Smooth muscle cell (in vitro differentiated cells): Measurements from ENCODE around the gene GABRB1. TPM values are rescaled to one million over a fixed set of nuclear protein-coding genes. Genes with fewer than 3 reads are reported as not detected.

Experiments used
- DNase-seq: peaks from one replicate; lab custom pipeline; 2025; ENCODE audit not compliant: unreplicated experiment; lab: John Stamatoyannopoulos, UW
- H2AFZ ChIP-seq: fragments of 200-600 bp; sonication (generic); 2 replicates; pipeline ENCODE4 v1.6.0; 2016; ENCODE audit warnings: antibody characterized with exemption, low read depth, mild to moderate bottlenecking
- H3F3A ChIP-seq: fragments of 200-600 bp; sonication (generic); 2 replicates; pipeline ENCODE4 v1.6.0; 2017; ENCODE audit warnings: antibody characterized with exemption, low read depth
- H3K27ac ChIP-seq: fragments of 200-600 bp; sonication (generic); 2 replicates; pipeline ENCODE4 v1.5.1; 2016; ENCODE audit warnings: low read depth, mild to moderate bottlenecking
- H3K27me3 ChIP-seq: fragments of 200-600 bp; sonication (generic); 2 replicates; pipeline ENCODE4 v1.6.1; 2016; ENCODE audit warnings: low read depth, mild to moderate bottlenecking
- H3K36me3 ChIP-seq: fragments of 200-600 bp; sonication (generic); 2 replicates; pipeline ENCODE4 v1.5.1; 2016; ENCODE audit warnings: low read depth
- H3K4me1 ChIP-seq: fragments of 200-600 bp; sonication (generic); 2 replicates; pipeline ENCODE4 v1.5.1; 2016; ENCODE audit warnings: low read depth
- H3K4me2 ChIP-seq: fragments of 200-600 bp; sonication (generic); 2 replicates; pipeline ENCODE4 v1.6.0; 2016; ENCODE audit warnings: mild to moderate bottlenecking
- H3K4me3 ChIP-seq: fragments of 200-600 bp; sonication (generic); 2 replicates; pipeline ENCODE4 v1.5.1; 2016; ENCODE audit warnings: mild to moderate bottlenecking
- H3K79me2 ChIP-seq: fragments of 200-600 bp; sonication (generic); 2 replicates; pipeline ENCODE4 v1.6.0; 2016; ENCODE audit warnings: low read depth, mild to moderate bottlenecking
- H3K9ac ChIP-seq: fragments of 200-600 bp; sonication (generic); 2 replicates; pipeline ENCODE4 v1.6.0; 2016; ENCODE audit warnings: low read depth
- H3K9me3 ChIP-seq: fragments of 200-600 bp; sonication (generic); replicated peaks from 2 replicates; pipeline ENCODE4 v1.5.1; 2016; ENCODE audit warnings: low read depth
- H4K20me1 ChIP-seq: fragments of 200-600 bp; sonication (generic); 2 replicates; pipeline ENCODE4 v1.6.0; 2016; ENCODE audit warnings: low read depth
- WGBS: methylation state at CpG from one replicate; pipeline ENCODE4 v1.1.7; 2016; ENCODE audit warnings: low lambda C conversion rate; 5-methylcytosine and 5-hydroxymethylcytosine counted together
- polyA plus RNA-seq: library from polyadenylated mRNA; unstranded; fragments of >200 nt; fragmentation: Nextera tagmentation; extraction: Ambion mirVana; gene quantifications from 2 replicates; pipeline ENCODE4 v1.2.1, GENCODE V29; 2016
- total RNA-seq: library from RNA; depleted of rRNA; stranded (reverse); fragments of >200 nt; gene quantifications from 2 replicates; pipeline ENCODE4 v1.2.3, GENCODE V29; 2014
- TF ChIP-seq, protein P1 (sequence below): fragments of 200-600 bp; sonication (generic); IDR thresholded peaks from 2 replicates; pipeline ENCODE4 v1.5.1; 2017; ENCODE audit warnings: borderline replicate concordance, mild to moderate bottlenecking, antibody characterized with exemption; ENCODE audit not compliant: insufficient read depth, poor library complexity, severe bottlenecking

GABRB1 gene
- total and polyA plus RNA-seq, 2 experiments from 2014 or later: 0.22 TPM; not detected in 1

DNA sequence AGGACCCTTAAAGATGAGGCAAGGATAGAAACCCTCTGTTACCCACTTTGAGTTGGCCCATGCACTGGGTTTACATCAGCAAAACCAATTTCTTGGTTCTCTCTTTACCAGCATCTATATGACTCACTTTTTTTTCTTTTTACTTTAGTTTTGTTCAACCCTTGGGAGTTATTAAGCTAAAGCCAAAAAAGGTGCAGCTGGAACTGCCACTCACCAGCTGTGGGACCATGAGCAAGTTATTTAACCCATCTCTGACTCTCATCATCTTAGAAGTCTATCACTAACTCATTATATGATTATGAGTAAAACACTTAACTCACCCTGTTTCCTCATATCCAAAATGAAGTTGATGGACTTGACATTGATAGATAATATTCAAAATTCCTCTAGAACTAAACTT lies 53.4 kb downstream of the GABRB1 start:
- Histone ChIP-seq H3F3A (no peaks in the 10 kb centered on the region), H4K20me1 (no peaks in the 10 kb centered on the region), H3K9me3 (no peaks in the 10 kb centered on the region), H3K79me2 (no peaks in the 10 kb centered on the region), H3K27ac (no peak overlapping the region), H3K4me1 (no peaks in the 10 kb centered on the region), H3K4me3 (no peak overlapping the region), H2AFZ (no peak overlapping the region), H3K9ac (no peak overlapping the region), H3K27me3 (peaks cover 3% of the 10 kb centered on the region), H3K4me2 (no peak overlapping the region), H3K36me3 (no peaks in the 10 kb centered on the region)
- DNase-seq: no peak
- TF ChIP-seq, protein P1, sequence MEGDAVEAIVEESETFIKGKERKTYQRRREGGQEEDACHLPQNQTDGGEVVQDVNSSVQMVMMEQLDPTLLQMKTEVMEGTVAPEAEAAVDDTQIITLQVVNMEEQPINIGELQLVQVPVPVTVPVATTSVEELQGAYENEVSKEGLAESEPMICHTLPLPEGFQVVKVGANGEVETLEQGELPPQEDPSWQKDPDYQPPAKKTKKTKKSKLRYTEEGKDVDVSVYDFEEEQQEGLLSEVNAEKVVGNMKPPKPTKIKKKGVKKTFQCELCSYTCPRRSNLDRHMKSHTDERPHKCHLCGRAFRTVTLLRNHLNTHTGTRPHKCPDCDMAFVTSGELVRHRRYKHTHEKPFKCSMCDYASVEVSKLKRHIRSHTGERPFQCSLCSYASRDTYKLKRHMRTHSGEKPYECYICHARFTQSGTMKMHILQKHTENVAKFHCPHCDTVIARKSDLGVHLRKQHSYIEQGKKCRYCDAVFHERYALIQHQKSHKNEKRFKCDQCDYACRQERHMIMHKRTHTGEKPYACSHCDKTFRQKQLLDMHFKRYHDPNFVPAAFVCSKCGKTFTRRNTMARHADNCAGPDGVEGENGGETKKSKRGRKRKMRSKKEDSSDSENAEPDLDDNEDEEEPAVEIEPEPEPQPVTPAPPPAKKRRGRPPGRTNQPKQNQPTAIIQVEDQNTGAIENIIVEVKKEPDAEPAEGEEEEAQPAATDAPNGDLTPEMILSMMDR: no peak

GRCh38 chr4:47088298-47088697 lies 56.9 kb downstream of the GABRB1 start:
- no peak overlapping the region for H3K4me3 ChIP-seq
- H4K20me1 ChIP-seq: no peaks in the 10 kb centered on the region
- peaks cover 2% of the 10 kb centered on the region for H3K27me3 ChIP-seq
- no peaks in the 10 kb centered on the region for H3K4me1 ChIP-seq
- no peaks in the 10 kb centered on the region for H3K79me2 ChIP-seq
- no peaks in the 10 kb centered on the region for H3F3A ChIP-seq
- H3K4me2 ChIP-seq: no peak overlapping the region
- no peaks in the 10 kb centered on the region for H3K36me3 ChIP-seq
- H3K9ac ChIP-seq: no peak overlapping the region
- TF ChIP-seq, protein P1: no peak
- no peak overlapping the region for H3K27ac ChIP-seq
- DNase-seq: no peak
- 73% methylated on average over 2 of the region's 2 CpGs for WGBS
- peak overlapping the region; percentile 9 for H2AFZ ChIP-seq
- no peaks in the 10 kb centered on the region for H3K9me3 ChIP-seq

- H3K36me3 ChIP-seq: no peaks in the 10 kb centered on the region
- peaks cover 6% of the 10 kb centered on the region for H3K27me3 ChIP-seq
- 92% methylated on average over 1 of the region's 1 CpG for WGBS
- no peak overlapping the region for H2AFZ ChIP-seq
- H3K4me3 ChIP-seq: no peak overlapping the region
- no peaks in the 10 kb centered on the region for H3K9me3 ChIP-seq
- no peaks in the 10 kb centered on the region for H3F3A ChIP-seq
- H4K20me1 ChIP-seq: no peaks in the 10 kb centered on the region
- no peak overlapping the region for H3K4me2 ChIP-seq
- H3K79me2 ChIP-seq: no peaks in the 10 kb centered on the region
- no peak for DNase-seq
- no peaks in the 10 kb centered on the region for H3K4me1 ChIP-seq
- H3K27ac ChIP-seq: no peak overlapping the region
- TF ChIP-seq, protein P1: no peak
- H3K9ac ChIP-seq: no peak overlapping the region
Measured at GRCh38 chr4:47095884-47096283, 64.5 kb downstream of the GABRB1 start.

GRCh38 chr4:47101453-47101852 lies 70.1 kb downstream of the GABRB1 start:
- peaks cover 6% of the 10 kb centered on the region for H3K27me3 ChIP-seq
- no peak overlapping the region for H3K9ac ChIP-seq
- no peaks in the 10 kb centered on the region for H3K9me3 ChIP-seq
- H3K4me2 ChIP-seq: no peak overlapping the region
- no peaks in the 10 kb centered on the region for H3K79me2 ChIP-seq
- no peak overlapping the region for H3K4me3 ChIP-seq
- TF ChIP-seq, protein P1: no peak
- no peak overlapping the region for H3K27ac ChIP-seq
- H2AFZ ChIP-seq: no peak overlapping the region
- no peaks in the 10 kb centered on the region for H4K20me1 ChIP-seq
- 86% methylated on average over 1 of the region's 1 CpG for WGBS
- no peaks in the 10 kb centered on the region for H3K4me1 ChIP-seq
- H3F3A ChIP-seq: no peaks in the 10 kb centered on the region
- no peak for DNase-seq
- no peaks in the 10 kb centered on the region for H3K36me3 ChIP-seq
